Neural cell (in vitro differentiated cells): Measurements from ENCODE around the gene GBX2. TPM values are rescaled to one million over a fixed set of nuclear protein-coding genes. Genes with fewer than 3 reads are reported as not detected.

Source experiments
- H2AFZ ChIP-seq: fragments of 200-600, 300-800 bp; sonication (generic), shearing (Covaris generic); 2 replicates; pipeline ENCODE4 v1.6.0; 2014; ENCODE audit warnings: low read depth, mild to moderate bottlenecking, antibody characterized with exemption, low read length, moderate library complexity
- H3F3A ChIP-seq: fragments of 200-600 bp; shearing (Covaris generic); 2 replicates; pipeline ENCODE4 v1.6.1; 2016; ENCODE audit warnings: mild to moderate bottlenecking, moderate library complexity, mixed read lengths, antibody characterized with exemption, low read length; ENCODE audit not compliant: insufficient read depth, poor library complexity, severe bottlenecking
- H3K27ac ChIP-seq: fragments of 200-600, 300-800 bp; sonication (generic), shearing (Covaris generic); 2 replicates; pipeline ENCODE4 v1.5.1; 2014; ENCODE audit warnings: mild to moderate bottlenecking, low read length, moderate library complexity
- H3K27me3 ChIP-seq: fragments of 300-800, 200-600 bp; sonication (generic), shearing (Covaris generic); 2 replicates; pipeline ENCODE4 v1.6.0; 2014; ENCODE audit warnings: mild to moderate bottlenecking, low read depth, low read length, moderate library complexity; ENCODE audit not compliant: insufficient read depth
- H3K36me3 ChIP-seq: fragments of 300-800, 200-600 bp; sonication (generic), shearing (Covaris generic); 2 replicates; pipeline ENCODE4 v1.5.1; 2014; ENCODE audit warnings: mild to moderate bottlenecking, antibody characterized with exemption, low read length, moderate library complexity; ENCODE audit not compliant: insufficient read depth
- H3K4me2 ChIP-seq: fragments of 300-800, 200-600 bp; sonication (generic), shearing (Covaris generic); 2 replicates; pipeline ENCODE4 v1.6.0; 2014; ENCODE audit warnings: mild to moderate bottlenecking, low read length
- H3K4me3 ChIP-seq: fragments of 300-800, 200-600 bp; sonication (generic), shearing (Covaris generic); 2 replicates; pipeline ENCODE4 v1.5.1; 2014; ENCODE audit warnings: mild to moderate bottlenecking, low read length, moderate library complexity
- H3K79me2 ChIP-seq: fragments of 200-600 bp; shearing (Covaris generic); replicated peaks from 2 replicates; pipeline ENCODE4 v1.6.0; 2014; ENCODE audit warnings: mild to moderate bottlenecking, low read length, moderate library complexity; ENCODE audit not compliant: insufficient read depth
- H3K9ac ChIP-seq: fragments of 300-800, 200-600 bp; sonication (generic), shearing (Covaris generic); 2 replicates; pipeline ENCODE4 v1.6.1; 2016; ENCODE audit warnings: mild to moderate bottlenecking, low read length, mixed read lengths
- H3K9me2 ChIP-seq: fragments of 200-600 bp; shearing (Covaris generic); 2 replicates; pipeline ENCODE4 v1.6.1; 2016; ENCODE audit warnings: mild to moderate bottlenecking, low read length, mixed read lengths; ENCODE audit not compliant: insufficient read depth
- H3K9me3 ChIP-seq: fragments of 200-600, 300-800 bp; sonication (generic), shearing (Covaris generic); 2 replicates; pipeline ENCODE4 v1.6.1; 2016; ENCODE audit warnings: mild to moderate bottlenecking, mixed run types, low read length, moderate library complexity, mixed read lengths
- H4K20me1 ChIP-seq: fragments of 200-600 bp; shearing (Covaris generic); 2 replicates; pipeline ENCODE4 v1.6.1; 2016; ENCODE audit warnings: mild to moderate bottlenecking, mixed run types; ENCODE audit not compliant: insufficient read depth
- CTCF ChIP-seq: fragments of 450-650 bp; IDR thresholded peaks from 2 replicates; pipeline ENCODE4 v1.5.1; 2014; ENCODE audit warnings: antibody characterized with exemption, mild to moderate bottlenecking, moderate library complexity; ENCODE audit not compliant: poor library complexity, severe bottlenecking
- EP300 ChIP-seq: fragments of 450-650 bp; conservative IDR thresholded peaks from 2 replicates; pipeline ENCODE4 v1.6.1; 2014; ENCODE audit warnings: antibody characterized with exemption, mild to moderate bottlenecking, moderate library complexity; ENCODE audit not compliant: poor library complexity, severe bottlenecking
- EZH2 ChIP-seq: fragments of 200-600, 300-800 bp; shearing (Covaris generic), sonication (generic); IDR thresholded peaks from 2 replicates; pipeline ENCODE4 v1.6.1; 2014; ENCODE audit warnings: antibody characterized with exemption, low read length, borderline replicate concordance, mild to moderate bottlenecking; ENCODE audit not compliant: insufficient read depth, poor library complexity, severe bottlenecking
- MXI1 ChIP-seq: fragments of 450-650 bp; conservative IDR thresholded peaks from 2 replicates; pipeline ENCODE4 v1.6.1; 2014; ENCODE audit warnings: antibody characterized with exemption, mild to moderate bottlenecking; ENCODE audit not compliant: poor library complexity, severe bottlenecking
- POLR2AphosphoS5 ChIP-seq: IDR thresholded peaks from 2 replicates; pipeline ENCODE4 v1.6.1; 2012
- RAD21 ChIP-seq: fragments of 450-650 bp; conservative IDR thresholded peaks from 2 replicates; pipeline ENCODE4 v1.6.1; 2014; ENCODE audit warnings: antibody characterized with exemption, mild to moderate bottlenecking, moderate library complexity
- REST ChIP-seq: IDR thresholded peaks from 2 replicates; pipeline ENCODE4 v1.6.1; 2012; ENCODE audit warnings: borderline replicate concordance
- SMC3 ChIP-seq: fragments of 450-650 bp; conservative IDR thresholded peaks from 2 replicates; pipeline ENCODE4 v1.6.1; 2014; ENCODE audit warnings: antibody characterized with exemption, mild to moderate bottlenecking, moderate library complexity; ENCODE audit not compliant: poor library complexity
- TAF1 ChIP-seq: IDR thresholded peaks from 2 replicates; pipeline ENCODE4 v1.6.1; 2012; ENCODE audit warnings: low read depth
- polyA plus RNA-seq: library from polyadenylated mRNA; depleted of rRNA; stranded (reverse); fragments of >200 nt; gene quantifications from 2 replicates; pipeline ENCODE4 v1.2.3, GENCODE V29; 2014

GBX2 gene
- polyA plus RNA-seq, 1 donor from 2014 or later = 0.92 TPM

GRCh38 chr2:236178890-236179235, 10.7 kb upstream of the GBX2 start:
- TF ChIP-seq EZH2 = peak; percentile 47
- TF ChIP-seq MXI1 = no peak
- H3K27ac ChIP-seq = no peak overlapping the region
- no peaks in the 10 kb centered on the region for H3F3A ChIP-seq
- no peak overlapping the region for H3K4me2 ChIP-seq
- H3K36me3 ChIP-seq = no peaks in the 10 kb centered on the region
- H3K9me3 ChIP-seq = no peaks in the 10 kb centered on the region
- peak overlapping the region; percentile 52 for H3K4me3 ChIP-seq
- no peak overlapping the region for H3K9ac ChIP-seq
- no peak overlapping the region for H2AFZ ChIP-seq
- peaks cover 91% of the 10 kb centered on the region for H3K27me3 ChIP-seq
- H4K20me1 ChIP-seq = no peaks in the 10 kb centered on the region
- H3K79me2 ChIP-seq = no peaks in the 10 kb centered on the region
- H3K9me2 ChIP-seq = no peaks in the 10 kb centered on the region

GRCh38 chr2:236177967-236178889, 10.0 kb upstream of the GBX2 start:
- Histone ChIP-seq H4K20me1 (no peaks in the 10 kb centered on the region), H3K4me2 (no peak overlapping the region), H2AFZ (no peak overlapping the region), H3K27me3 (peaks cover 97% of the 10 kb centered on the region), H3K79me2 (no peaks in the 10 kb centered on the region), H3K9me3 (no peaks in the 10 kb centered on the region), H3K9me2 (no peaks in the 10 kb centered on the region), H3K4me3 (peak overlapping the region; percentile 52), H3F3A (no peaks in the 10 kb centered on the region), H3K9ac (no peak overlapping the region), H3K27ac (no peak overlapping the region), H3K36me3 (no peaks in the 10 kb centered on the region)
- TF ChIP-seq TAF1 (no peak), EZH2 (peak; percentile 51), SMC3 (peak; percentile 64), CTCF (peak; percentile 61), REST (no peak), POLR2AphosphoS5 (no peak), RAD21 (peak; percentile 41), MXI1 (no peak), EP300 (no peak)
